ENCODE results near the gene KRT15. TPM values are rescaled to one million over a fixed set of nuclear protein-coding genes. Genes with fewer than 3 reads are reported as not detected.
A peak's percentile ranks its signal among the peaks of the same experiment; 100 is the strongest.

Gene KRT15
- total RNA-seq, 2 donors from 2014 or later: 5.8 to 20.0 TPM

DNA sequence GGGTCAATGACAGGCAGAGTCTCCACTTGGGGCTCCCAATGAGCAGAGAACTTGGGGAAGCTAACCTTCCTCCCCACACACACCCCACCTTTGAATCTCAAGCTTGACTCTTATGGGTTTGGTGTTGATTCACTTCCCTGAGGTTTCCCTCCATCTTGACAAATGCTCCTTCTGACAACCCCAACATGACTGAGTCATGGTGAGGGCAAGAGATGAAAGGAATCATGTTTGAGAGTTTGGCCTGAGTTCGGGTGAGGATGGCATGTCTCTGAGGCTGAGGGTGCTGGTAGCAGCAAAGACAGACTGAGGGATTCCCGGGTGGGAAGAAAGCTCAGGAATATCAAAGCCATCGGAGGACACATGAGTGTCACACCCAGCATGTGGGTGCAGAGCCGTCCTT is 34.5 kb upstream of the KRT15 start:
- intact Hi-C loops (cut with DNase I): no loop called here
- peaks cover 14% of the 10 kb centered on the region for H3K4me1 ChIP-seq
- H3K9ac ChIP-seq (ENCODE audit: low read depth in 2 of 2, low read length in 2 of 2): no peak overlapping the region
- no peak for DNase-seq
- no peaks in the 10 kb centered on the region for H3K9me3 ChIP-seq
- H3K4me3 ChIP-seq: no peak overlapping the region
- H3K36me3 ChIP-seq: no peaks in the 10 kb centered on the region
- H3K27me3 ChIP-seq: no peaks in the 10 kb centered on the region
- TF ChIP-seq CTCF (IDR thresholded peaks at IDR 0.05): no peak
- no peak overlapping the region for H3K27ac ChIP-seq

GRCh38 chr17:41552455-41552854 is 33.8 kb upstream of the KRT15 start:
- Histone ChIP-seq H3K27me3 (no peaks in the 10 kb centered on the region), H3K4me1 (peaks cover 14% of the 10 kb centered on the region), H3K27ac (no peak overlapping the region), H3K4me3 (no peak overlapping the region), H3K36me3 (no peaks in the 10 kb centered on the region), H3K9me3 (no peaks in the 10 kb centered on the region), H3K9ac (ENCODE audit: low read depth in 2 of 2, low read length in 2 of 2) (no peak overlapping the region)
- DNase-seq: no peak
- TF ChIP-seq CTCF (IDR thresholded peaks at IDR 0.05): no peak
- intact Hi-C loops (cut with DNase I): no loop called here

- Histone ChIP-seq H3K4me3 (no peak overlapping the region), H3K4me1 (peaks cover 14% of the 10 kb centered on the region), H3K36me3 (no peaks in the 10 kb centered on the region), H3K27ac (no peak overlapping the region), H3K9ac (ENCODE audit: low read depth in 2 of 2, low read length in 2 of 2) (no peak overlapping the region), H3K9me3 (no peaks in the 10 kb centered on the region), H3K27me3 (no peaks in the 10 kb centered on the region)
- TF ChIP-seq CTCF (IDR thresholded peaks at IDR 0.05): no peak
- no peak for DNase-seq
- intact Hi-C loops (cut with DNase I): no loop called here
Measured at GRCh38 chr17:41551365-41551764, 32.7 kb upstream of the KRT15 start.

DNA sequence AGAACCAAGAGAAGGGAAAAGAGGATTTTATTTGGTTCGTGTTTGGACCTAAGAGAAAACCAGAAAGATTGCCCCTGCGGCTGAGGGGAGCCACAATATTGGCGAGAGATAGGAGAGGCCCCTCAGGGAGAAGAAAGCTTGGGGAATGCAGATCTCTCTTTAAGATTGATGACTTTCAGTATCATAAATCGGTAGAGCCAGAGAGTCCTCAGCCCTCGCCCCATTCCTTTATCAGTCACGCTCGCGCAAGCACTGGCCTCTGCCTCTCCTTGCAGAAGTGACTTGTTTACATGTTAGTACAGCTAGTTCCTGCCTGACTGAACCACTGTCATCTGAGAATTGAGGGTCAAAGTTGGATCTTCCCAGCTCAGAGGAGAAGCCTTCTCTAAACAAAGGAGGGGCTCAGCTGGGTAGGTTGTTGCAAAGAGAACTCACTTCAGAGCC is 30.9 kb upstream of the KRT15 start:
- Histone ChIP-seq H3K9ac (ENCODE audit: low read depth in 2 of 2, low read length in 2 of 2) (peak overlapping the region in 1 of 2 donors; percentile 83), H3K4me3 (no peak overlapping the region), H3K36me3 (no peaks in the 10 kb centered on the region), H3K27ac (peak overlapping the region; percentile 87), H3K9me3 (no peaks in the 10 kb centered on the region), H3K4me1 (peaks cover 18% of the 10 kb centered on the region), H3K27me3 (no peaks in the 10 kb centered on the region)
- intact Hi-C loops (cut with DNase I): loop anchor here (2.0 to 5.0 kb wide), 4 partner anchors 62 to 641 kb away; partner anchors contain the start of gene KRT36
- no peak for TF ChIP-seq CTCF (IDR thresholded peaks at IDR 0.05)
- peak; percentile 78 for DNase-seq

- Histone ChIP-seq H3K4me3 (no peak overlapping the region), H3K4me1 (peaks cover 23% of the 10 kb centered on the region), H3K9me3 (no peaks in the 10 kb centered on the region), H3K27ac (peak overlapping the region; percentile 87), H3K36me3 (no peaks in the 10 kb centered on the region), H3K9ac (ENCODE audit: low read depth in 2 of 2, low read length in 2 of 2) (peak overlapping the region; percentile 67 to 83), H3K27me3 (no peaks in the 10 kb centered on the region)
- TF ChIP-seq CTCF (IDR thresholded peaks at IDR 0.05): peak; percentile 93
- DNase-seq: peak; percentile 93
- intact Hi-C loops (cut with DNase I): loop anchor here (2.0 to 5.0 kb wide), 4 partner anchors 62 to 640 kb away; partner anchors contain the start of gene KRT36
Measured at GRCh38 chr17:41548844-41549595, 30.3 kb upstream of the KRT15 start.

Data from colonic mucosa (tissue), 4 donors.